ENCODE results near the gene PIPOX.

PIPOX gene

GRCh38 chr17:29042026-29042678 is 789 bp upstream of the PIPOX start:
- ChIA-PET CTCF (interaction anchor here (0.6 kb wide), 1 partner anchor 33 kb away, joined by 3 read pairs; no protein-coding TSS in a partner anchor), POLR2A (no interaction called here)
- no peak for DNase-seq (ENCODE audit: extremely low spot score)
- TF ChIP-seq L3MBTL2 (conservative IDR thresholded peaks at IDR 0.05) = no peak
- TF ChIP-seq ELF4 (IDR thresholded peaks at IDR 0.05) = no peak

DNA sequence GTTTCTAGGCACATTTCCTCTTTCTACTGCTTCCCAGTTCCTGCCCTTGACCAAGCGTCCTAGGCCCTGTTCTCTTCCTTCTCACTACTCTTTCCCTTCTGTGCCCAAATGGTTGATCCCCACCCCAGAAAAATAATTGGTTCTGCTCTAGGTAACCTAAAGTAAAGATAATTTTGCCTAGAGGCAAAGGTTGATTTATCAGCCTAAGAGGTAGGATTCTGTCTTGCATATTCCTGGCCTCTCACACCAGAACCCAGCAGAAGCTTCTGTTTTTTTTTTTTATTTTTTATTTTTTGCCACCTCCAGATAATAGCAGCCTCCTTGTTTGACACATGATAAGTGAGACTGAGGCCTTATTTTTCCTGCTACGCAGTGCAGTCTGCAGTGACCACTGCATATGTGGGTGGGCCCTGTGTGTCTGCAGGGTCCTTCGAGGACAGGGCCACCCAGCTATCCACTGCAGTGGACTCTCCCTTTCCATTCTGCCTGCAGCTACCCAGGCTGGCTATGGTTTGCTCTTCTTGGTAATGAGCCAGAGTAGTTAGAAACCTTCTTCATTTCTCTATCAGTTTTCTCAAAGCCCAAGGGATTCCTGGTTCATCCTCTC is 701 bp downstream of the PIPOX start:
- CTCF ChIA-PET = no interaction called here
- no peak for DNase-seq (ENCODE audit: extremely low spot score)
- no peak for TF ChIP-seq FOXM1 (IDR thresholded peaks at IDR 0.05; ENCODE audit: borderline replicate concordance)
- TF ChIP-seq FOXK2 (IDR thresholded peaks at IDR 0.05) = no peak
- POLR2A ChIA-PET = no interaction called here

- ChIA-PET CTCF (no interaction called here), POLR2A (no interaction called here)
- no peak for DNase-seq (ENCODE audit: extremely low spot score)
- TF ChIP-seq FOXK2 (IDR thresholded peaks at IDR 0.05) (no peak), LEF1 (IDR thresholded peaks at IDR 0.05; ENCODE audit: borderline replicate concordance) (no peak), FOXA1 (IDR thresholded peaks at IDR 0.05) (no peak), HDGF (IDR thresholded peaks at IDR 0.05; ENCODE audit: borderline replicate concordance) (no peak), ZNF384 (IDR thresholded peaks at IDR 0.05) (no peak), TARDBP (IDR thresholded peaks at IDR 0.05) (no peak), BHLHE40 (IDR thresholded peaks at IDR 0.05; ENCODE audit: borderline replicate concordance) (no peak), L3MBTL2 (conservative IDR thresholded peaks at IDR 0.05) (no peak), ELF4 (IDR thresholded peaks at IDR 0.05) (no peak), SP1 (IDR thresholded peaks at IDR 0.05) (no peak), ARNT (IDR thresholded peaks at IDR 0.05) (no peak), PKNOX1 (IDR thresholded peaks at IDR 0.05) (no peak), NFRKB (IDR thresholded peaks at IDR 0.05) (no peak), FOXM1 (IDR thresholded peaks at IDR 0.05; ENCODE audit: borderline replicate concordance) (no peak), SUZ12 (IDR thresholded peaks at IDR 0.05) (no peak)
These were observed 2.1 kb downstream of the PIPOX start for GRCh38 chr17:29045026-29045425.

GRCh38 chr17:29045734-29046472 is 3.0 kb downstream of the PIPOX start:
- CTCF ChIA-PET = no interaction called here
- no peak for DNase-seq (ENCODE audit: extremely low spot score)
- POLR2A ChIA-PET = no interaction called here
- TF ChIP-seq LEF1 (IDR thresholded peaks at IDR 0.05; ENCODE audit: borderline replicate concordance) = no peak
- TF ChIP-seq FOXK2 (IDR thresholded peaks at IDR 0.05) = no peak
- TF ChIP-seq ARNT (IDR thresholded peaks at IDR 0.05) = no peak
- no peak for TF ChIP-seq BHLHE40 (IDR thresholded peaks at IDR 0.05; ENCODE audit: borderline replicate concordance)
- no peak for TF ChIP-seq HDGF (IDR thresholded peaks at IDR 0.05; ENCODE audit: borderline replicate concordance)
- TF ChIP-seq PKNOX1 (IDR thresholded peaks at IDR 0.05) = no peak
- no peak for TF ChIP-seq TARDBP (IDR thresholded peaks at IDR 0.05)
- no peak for TF ChIP-seq ELF4 (IDR thresholded peaks at IDR 0.05)
- no peak for TF ChIP-seq SP1 (IDR thresholded peaks at IDR 0.05)
- TF ChIP-seq FOXA1 (IDR thresholded peaks at IDR 0.05) = no peak
- TF ChIP-seq CTBP1 (IDR thresholded peaks at IDR 0.05; ENCODE audit: borderline replicate concordance) = no peak
- TF ChIP-seq ZNF384 (IDR thresholded peaks at IDR 0.05) = no peak
- TF ChIP-seq NFRKB (IDR thresholded peaks at IDR 0.05) = no peak
- TF ChIP-seq L3MBTL2 (conservative IDR thresholded peaks at IDR 0.05) = no peak
- TF ChIP-seq SUZ12 (IDR thresholded peaks at IDR 0.05) = no peak

DNA sequence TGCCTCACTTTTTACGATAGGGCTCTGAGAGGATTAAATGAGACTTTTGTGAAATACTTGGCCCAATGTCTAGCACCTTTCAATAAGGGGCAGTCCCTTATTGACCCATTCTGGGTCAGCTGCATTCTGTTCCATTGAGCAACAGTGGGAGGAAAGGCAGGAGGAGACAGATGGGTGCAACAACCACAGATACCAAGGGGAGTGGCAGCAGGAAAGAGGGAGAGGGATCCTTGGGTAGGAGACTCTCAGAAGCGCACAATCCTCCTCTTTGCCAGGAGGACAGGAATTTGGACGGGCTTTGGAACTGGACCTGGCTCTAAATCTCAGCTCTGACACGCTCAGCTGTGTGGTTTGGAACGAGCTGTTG is 3.5 kb downstream of the PIPOX start:
- CTCF ChIA-PET = interaction anchor here (0.7 kb wide), 1 partner anchor 36 kb away, joined by 3 read pairs; no protein-coding TSS in a partner anchor
- TF ChIP-seq ELF4 (IDR thresholded peaks at IDR 0.05) (no peak), SUZ12 (IDR thresholded peaks at IDR 0.05) (no peak), FOXA1 (IDR thresholded peaks at IDR 0.05) (no peak), L3MBTL2 (conservative IDR thresholded peaks at IDR 0.05) (no peak), PKNOX1 (IDR thresholded peaks at IDR 0.05) (no peak), TARDBP (IDR thresholded peaks at IDR 0.05) (no peak), ARNT (IDR thresholded peaks at IDR 0.05) (no peak), ZNF384 (IDR thresholded peaks at IDR 0.05) (no peak), CTBP1 (IDR thresholded peaks at IDR 0.05; ENCODE audit: borderline replicate concordance) (no peak), HDGF (IDR thresholded peaks at IDR 0.05; ENCODE audit: borderline replicate concordance) (no peak), LEF1 (IDR thresholded peaks at IDR 0.05; ENCODE audit: borderline replicate concordance) (no peak), FOXK2 (IDR thresholded peaks at IDR 0.05) (no peak), NFRKB (IDR thresholded peaks at IDR 0.05) (no peak), BHLHE40 (IDR thresholded peaks at IDR 0.05; ENCODE audit: borderline replicate concordance) (no peak)
- DNase-seq (ENCODE audit: extremely low spot score) = no peak
- POLR2A ChIA-PET = no interaction called here

Measured in HEK293T (cell line).